OCI-LY1 (cell line): ENCODE results near the gene GIPC3.

Source experiments
- CTCF ChIP-seq: fragments of 200-600 bp; sonication (generic), shearing (Covaris generic); IDR thresholded peaks from 2 replicates; pipeline ENCODE4 v1.5.1; 2017; ENCODE audit warnings: mild to moderate bottlenecking, antibody characterized with exemption, low read length, moderate library complexity, mixed read lengths
- EZH2 ChIP-seq: fragments of 200-600 bp; sonication (generic), shearing (Covaris generic); IDR thresholded peaks from 2 replicates; pipeline ENCODE4 v1.8.0; 2017; ENCODE audit warnings: borderline replicate concordance, mixed run types, mild to moderate bottlenecking, antibody characterized with exemption, low read length, moderate library complexity, mixed read lengths

GRCh38 chr19:3599776-3600187 lies 14.5 kb downstream of the GIPC3 start:
- TF ChIP-seq EZH2 (no peak), CTCF (no peak)
